Measurements from ENCODE around the gene LDAH. TPM values are rescaled to one million over a fixed set of nuclear protein-coding genes. Genes with fewer than 3 reads are reported as not detected.

LDAH gene
- total and polyA plus RNA-seq, 2 experiments from 2014 or later: 12.1 to 37.5 TPM

- peaks cover 55% of the 10 kb centered on the region for H3K27me3 ChIP-seq (ENCODE audit: insufficient read depth)
- no peak overlapping the region for H3K4me3 Mint-ChIP-seq
Measured at GRCh38 chr2:20662308-20662937, 160.5 kb downstream of the LDAH start.

More at GRCh38 chr2:20662308-20662937, 160.5 kb downstream of the LDAH start:
- Histone ChIP-seq H3K9me2 (ENCODE audit: insufficient read depth) (no peaks in the 10 kb centered on the region), H3F3A (replicated peaks; ENCODE audit: low read depth) (no peaks in the 10 kb centered on the region), H3K79me2 (replicated peaks; ENCODE audit: insufficient read depth) (no peaks in the 10 kb centered on the region), H4K20me1 (replicated peaks; ENCODE audit: insufficient read depth) (no peaks in the 10 kb centered on the region), H3K36me3 (ENCODE audit: insufficient read depth) (no peaks in the 10 kb centered on the region), H3K4me2 (no peak overlapping the region), H3K4me1 (ENCODE audit: insufficient read depth) (peaks cover 19% of the 10 kb centered on the region; the same call in 1 of the 2 replicates), H3K27ac (ENCODE audit: low read depth) (no peak overlapping the region), H2AFZ (no peak overlapping the region), H3K4me3 (no peak overlapping the region)
- ATAC-seq (no peak), DNase-seq (ENCODE audit: low spot score) (no peak)
- Mint-ChIP-seq H3K27me3 (ENCODE audit: insufficient read depth, low read depth, poor library complexity) (peaks cover 50% of the 10 kb centered on the region), H3K27ac (no peak overlapping the region), H3K9me3 (no peaks in the 10 kb centered on the region), H3K4me1 (peaks cover 21% of the 10 kb centered on the region), H3K36me3 (ENCODE audit: low read depth) (no peaks in the 10 kb centered on the region)
- TF ChIP-seq EZH2phosphoT487 (IDR thresholded peaks at IDR 0.05; ENCODE audit: unreplicated experiment) (no peak), EZH2 (IDR thresholded peaks at IDR 0.05; ENCODE audit: low read depth, unreplicated experiment) (no peak), REST (IDR thresholded peaks at IDR 0.05; ENCODE audit: unreplicated experiment) (no peak), ETS1 (IDR thresholded peaks at IDR 0.05) (no peak), POLR2AphosphoS5 (IDR thresholded peaks at IDR 0.05; ENCODE audit: low read depth) (no peak), CREB1 (CRISPR knock-in tag; IDR thresholded peaks at IDR 0.05; ENCODE audit: low read depth) (no peak), ZNF462 (CRISPR knock-in tag; IDR thresholded peaks at IDR 0.05) (no peak), CTCF (conservative IDR thresholded peaks at IDR 0.05; ENCODE audit: low read depth in 2 of 2) (no peak), STAT1 (IDR thresholded peaks at IDR 0.05; ENCODE audit: unreplicated experiment) (no peak), JUNB (IDR thresholded peaks at IDR 0.05; ENCODE audit: unreplicated experiment) (no peak), NANOG (IDR thresholded peaks at IDR 0.05; ENCODE audit: borderline replicate concordance) (no peak), ZNF331 (CRISPR knock-in tag; IDR thresholded peaks at IDR 0.05; ENCODE audit: low read depth) (no peak), ZNF114 (CRISPR knock-in tag; IDR thresholded peaks at IDR 0.05) (no peak)

All from GM23338 (cell line).